HepG2 (cell line): ENCODE data around the gene RHOC. TPM values are rescaled to one million over a fixed set of nuclear protein-coding genes. Genes with fewer than 3 reads are reported as not detected.

Experiments used
- ATF3 ChIP-seq: sonication (generic); formaldehyde crosslinking; IDR thresholded peaks from 2 replicates; pipeline ENCODE4 v1.4.0; 2020; ENCODE audit warnings: missing genetic modification reagents
- BRD4 ChIP-seq: sonication (generic); formaldehyde crosslinking; IDR thresholded peaks from 2 replicates; pipeline ENCODE4 v1.4.0; 2020; ENCODE audit warnings: missing genetic modification reagents
- FOXK2 ChIP-seq: fragments of 450-650 bp; IDR thresholded peaks from 2 replicates; pipeline ENCODE4 v1.6.1; 2016
- IRF2 ChIP-seq: IDR thresholded peaks from 2 replicates; pipeline ENCODE4 v1.6.1; 2018; ENCODE audit warnings: missing genetic modification reagents, missing compliant biosample characterization
- IRX3 ChIP-seq: sonication (generic); formaldehyde crosslinking; IDR thresholded peaks from 2 replicates; pipeline ENCODE4 v1.8.1; 2023; ENCODE audit warnings: mild to moderate bottlenecking, low read depth, missing genetic modification reagents, borderline replicate concordance
- KAT7 ChIP-seq: IDR thresholded peaks from 2 replicates; pipeline ENCODE4 v1.6.1; 2018; ENCODE audit warnings: borderline replicate concordance, missing compliant biosample characterization
- KDM2A ChIP-seq: sonication (generic); formaldehyde crosslinking; IDR thresholded peaks from 2 replicates; pipeline ENCODE4 v1.4.0; 2020; ENCODE audit warnings: low read depth, missing genetic modification reagents, borderline replicate concordance
- SP4 ChIP-seq: sonication (generic); formaldehyde crosslinking; IDR thresholded peaks from 2 replicates; pipeline ENCODE4 v1.8.1; 2023; ENCODE audit warnings: mild to moderate bottlenecking, missing genetic modification reagents
- TGIF2 ChIP-seq: IDR thresholded peaks from 2 replicates; pipeline ENCODE4 v1.6.1; 2016; ENCODE audit warnings: control low read depth, missing compliant biosample characterization
- THRA ChIP-seq: sonication (generic); formaldehyde crosslinking; IDR thresholded peaks from 2 replicates; pipeline ENCODE4 v1.4.0; 2020; ENCODE audit warnings: missing genetic modification reagents, borderline replicate concordance
- TSC22D2 ChIP-seq: sonication (generic); formaldehyde crosslinking; IDR thresholded peaks from 2 replicates; pipeline ENCODE4 v1.5.1; 2020; ENCODE audit warnings: missing genetic modification reagents, mild to moderate bottlenecking, borderline replicate concordance
- ZBTB37 ChIP-seq: sonication (generic); formaldehyde crosslinking; IDR thresholded peaks from 2 replicates; pipeline ENCODE4 v1.4.0; 2020; ENCODE audit warnings: mild to moderate bottlenecking, missing genetic modification reagents
- ZFP36L2 ChIP-seq: sonication (generic); formaldehyde crosslinking; IDR thresholded peaks from 2 replicates; pipeline ENCODE4 v1.4.0; 2020; ENCODE audit warnings: missing genetic modification reagents
- ZFP91 ChIP-seq: sonication (generic); formaldehyde crosslinking; IDR thresholded peaks from 2 replicates; pipeline ENCODE4 v1.9.0; 2022; ENCODE audit warnings: missing genetic modification reagents, mild to moderate bottlenecking, borderline replicate concordance
- ZNF124 ChIP-seq: sonication (generic); formaldehyde crosslinking; IDR thresholded peaks from 2 replicates; pipeline ENCODE4 v1.4.0; 2020; ENCODE audit warnings: missing genetic modification reagents
- ZNF446 ChIP-seq: sonication (generic); formaldehyde crosslinking; IDR thresholded peaks from 2 replicates; pipeline ENCODE4 v1.5.0; 2020; ENCODE audit warnings: mild to moderate bottlenecking, missing genetic modification reagents
- ZNF614 ChIP-seq: IDR thresholded peaks from 2 replicates; pipeline ENCODE4 v1.6.1; 2018; ENCODE audit warnings: missing biosample characterization, missing genetic modification reagents, inconsistent platforms, borderline replicate concordance
- ZNF660 ChIP-seq: sonication (generic); formaldehyde crosslinking; IDR thresholded peaks from 2 replicates; pipeline ENCODE4 v1.5.1; 2020; ENCODE audit warnings: mild to moderate bottlenecking, low read depth, missing genetic modification reagents, borderline replicate concordance
- polyA plus RNA-seq, 8 experiments: library from polyadenylated mRNA; depleted of rRNA in 3 of 8; stranded (reverse) in 7 of 8; unstranded in 1 of 8; fragments of >200 nt; fragmentation: Illumina TruSeq in 4 of 8; extraction: Trizol in 4 of 8; gene quantifications; 2 replicates each; pipeline versions ENCODE4 v1.2.1 to v1.2.3, GENCODE V29; 2011 to 2016; ENCODE audit warnings: low read depth in 4 of 8, missing spikeins in 1 of 8, mixed read lengths in 1 of 8; ENCODE audit not compliant: insufficient read depth in 1 of 8
- total RNA-seq, 5 experiments: library from RNA; depleted of rRNA; stranded (reverse); fragments of >200 nt; fragmentation: Illumina TruSeq; extraction: Trizol; gene quantifications; 2 replicates each; pipeline ENCODE4 v1.2.3, GENCODE V29; 2016; ENCODE audit warnings: low read depth in 1 of 5
- TF ChIP-seq, protein P1 (sequence below): sonication (generic); formaldehyde crosslinking; IDR thresholded peaks from 2 replicates; pipeline ENCODE4 v1.5.0; 2020; ENCODE audit warnings: missing genetic modification reagents, mild to moderate bottlenecking, borderline replicate concordance
- TF ChIP-seq, protein P2 (sequence below): IDR thresholded peaks from 2 replicates; pipeline ENCODE4 v1.4.0; 2020; ENCODE audit warnings: mild to moderate bottlenecking, missing genetic modification reagents

Gene RHOC
- total and polyA plus RNA-seq, 2 of the 13 experiments (the other 11 are each of a cell fraction or from before 2014, with no cell fraction given) = 64.3 to 182 TPM

GRCh38 chr1:112716133-112716720 is 9.3 kb upstream of the RHOC start (continued):
- TF ChIP-seq ZNF660 (CRISPR knock-in tag) = no peak
- TF ChIP-seq, protein P1, sequence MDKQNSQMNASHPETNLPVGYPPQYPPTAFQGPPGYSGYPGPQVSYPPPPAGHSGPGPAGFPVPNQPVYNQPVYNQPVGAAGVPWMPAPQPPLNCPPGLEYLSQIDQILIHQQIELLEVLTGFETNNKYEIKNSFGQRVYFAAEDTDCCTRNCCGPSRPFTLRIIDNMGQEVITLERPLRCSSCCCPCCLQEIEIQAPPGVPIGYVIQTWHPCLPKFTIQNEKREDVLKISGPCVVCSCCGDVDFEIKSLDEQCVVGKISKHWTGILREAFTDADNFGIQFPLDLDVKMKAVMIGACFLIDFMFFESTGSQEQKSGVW (CRISPR knock-in tag) = no peak
- TF ChIP-seq ATF3 = no peak
- peak; percentile 34; the same call in 1 of the 2 replicates for TF ChIP-seq SP4
- TF ChIP-seq ZFP36L2 (CRISPR knock-in tag) = no peak
- peak; percentile 68; the same call in 1 of the 2 replicates for TF ChIP-seq KDM2A
- 0 out of 2 replicates have a peak, but pooled peaks have one; percentile 23 for TF ChIP-seq ZNF614 (CRISPR knock-in tag)
- TF ChIP-seq ZBTB37 (CRISPR knock-in tag) = no peak
- no peak for TF ChIP-seq IRX3 (CRISPR knock-in tag)
- TF ChIP-seq TSC22D2 (CRISPR knock-in tag) = peak; percentile 51; the same call in 1 of the 2 replicates
- no peak for TF ChIP-seq ZNF446 (CRISPR knock-in tag)
- TF ChIP-seq THRA = peak; percentile 32; the same call in 1 of the 2 replicates
- no peak for TF ChIP-seq BRD4 (CRISPR knock-in tag)
- 0 out of 2 replicates have a peak, but pooled peaks have one; percentile 47 for TF ChIP-seq ZNF124 (CRISPR knock-in tag)
- no peak for TF ChIP-seq KAT7 (CRISPR knock-in tag)
- no peak for TF ChIP-seq FOXK2
- TF ChIP-seq IRF2 (CRISPR knock-in tag) = peak; percentile 74
- TF ChIP-seq, protein P2, sequence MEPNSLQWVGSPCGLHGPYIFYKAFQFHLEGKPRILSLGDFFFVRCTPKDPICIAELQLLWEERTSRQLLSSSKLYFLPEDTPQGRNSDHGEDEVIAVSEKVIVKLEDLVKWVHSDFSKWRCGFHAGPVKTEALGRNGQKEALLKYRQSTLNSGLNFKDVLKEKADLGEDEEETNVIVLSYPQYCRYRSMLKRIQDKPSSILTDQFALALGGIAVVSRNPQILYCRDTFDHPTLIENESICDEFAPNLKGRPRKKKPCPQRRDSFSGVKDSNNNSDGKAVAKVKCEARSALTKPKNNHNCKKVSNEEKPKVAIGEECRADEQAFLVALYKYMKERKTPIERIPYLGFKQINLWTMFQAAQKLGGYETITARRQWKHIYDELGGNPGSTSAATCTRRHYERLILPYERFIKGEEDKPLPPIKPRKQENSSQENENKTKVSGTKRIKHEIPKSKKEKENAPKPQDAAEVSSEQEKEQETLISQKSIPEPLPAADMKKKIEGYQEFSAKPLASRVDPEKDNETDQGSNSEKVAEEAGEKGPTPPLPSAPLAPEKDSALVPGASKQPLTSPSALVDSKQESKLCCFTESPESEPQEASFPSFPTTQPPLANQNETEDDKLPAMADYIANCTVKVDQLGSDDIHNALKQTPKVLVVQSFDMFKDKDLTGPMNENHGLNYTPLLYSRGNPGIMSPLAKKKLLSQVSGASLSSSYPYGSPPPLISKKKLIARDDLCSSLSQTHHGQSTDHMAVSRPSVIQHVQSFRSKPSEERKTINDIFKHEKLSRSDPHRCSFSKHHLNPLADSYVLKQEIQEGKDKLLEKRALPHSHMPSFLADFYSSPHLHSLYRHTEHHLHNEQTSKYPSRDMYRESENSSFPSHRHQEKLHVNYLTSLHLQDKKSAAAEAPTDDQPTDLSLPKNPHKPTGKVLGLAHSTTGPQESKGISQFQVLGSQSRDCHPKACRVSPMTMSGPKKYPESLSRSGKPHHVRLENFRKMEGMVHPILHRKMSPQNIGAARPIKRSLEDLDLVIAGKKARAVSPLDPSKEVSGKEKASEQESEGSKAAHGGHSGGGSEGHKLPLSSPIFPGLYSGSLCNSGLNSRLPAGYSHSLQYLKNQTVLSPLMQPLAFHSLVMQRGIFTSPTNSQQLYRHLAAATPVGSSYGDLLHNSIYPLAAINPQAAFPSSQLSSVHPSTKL (CRISPR knock-in tag) = 0 out of 2 replicates have a peak, but pooled peaks have one; percentile 13
- TF ChIP-seq ZFP91 (CRISPR knock-in tag) = peak; percentile 17
- 0 out of 2 replicates have a peak, but pooled peaks have one; percentile 36 for TF ChIP-seq TGIF2 (CRISPR knock-in tag)
